Middle frontal gyrus (tissue), 1 donor: ENCODE data around the gene PDE3A.

Experiments used
- DNase-seq: peaks from one replicate; pipeline ENCODE4 v3.0.0-alpha.2; 2015; ENCODE audit warnings: low spot score; ENCODE audit errors: extremely low spot score

PDE3A gene

GRCh38 chr12:20453756-20454310 lies 85.5 kb downstream of the PDE3A start:
- DNase-seq = no peak

- no peak for DNase-seq
Observed at GRCh38 chr12:20455001-20455706, 86.8 kb downstream of the PDE3A start.

GRCh38 chr12:20457582-20457981 lies 89.2 kb downstream of the PDE3A start:
- DNase-seq = no peak

- no peak for DNase-seq
Observed at GRCh38 chr12:20458011-20458410, 89.7 kb downstream of the PDE3A start.

GRCh38 chr12:20459920-20460319 lies 91.6 kb downstream of the PDE3A start:
- DNase-seq = no peak

- no peak for DNase-seq
Observed at GRCh38 chr12:20460956-20461355, 92.6 kb downstream of the PDE3A start.

GRCh38 chr12:20463913-20464524 lies 95.7 kb downstream of the PDE3A start:
- DNase-seq = no peak

- no peak for DNase-seq
Observed at GRCh38 chr12:20469300-20469699, 101.0 kb downstream of the PDE3A start.

- no peak for DNase-seq
Observed at GRCh38 chr12:20469756-20470155, 101.4 kb downstream of the PDE3A start.

- DNase-seq = no peak
Observed at GRCh38 chr12:20472102-20472782, 103.9 kb downstream of the PDE3A start.

GRCh38 chr12:20473133-20473532 lies 104.8 kb downstream of the PDE3A start:
- no peak for DNase-seq

GRCh38 chr12:20474016-20474415 lies 105.7 kb downstream of the PDE3A start:
- no peak for DNase-seq

GRCh38 chr12:20474443-20474842 lies 106.1 kb downstream of the PDE3A start:
- DNase-seq = no peak

GRCh38 chr12:20475542-20475941 lies 107.2 kb downstream of the PDE3A start:
- no peak for DNase-seq

- no peak for DNase-seq
Observed at GRCh38 chr12:20476551-20476950, 108.2 kb downstream of the PDE3A start.

- DNase-seq = no peak
Observed at GRCh38 chr12:20477255-20477654, 108.9 kb downstream of the PDE3A start.

- DNase-seq = no peak
Observed at GRCh38 chr12:20477672-20478071, 109.3 kb downstream of the PDE3A start.

- DNase-seq = no peak
Observed at GRCh38 chr12:20482491-20483054, 114.2 kb downstream of the PDE3A start.

- no peak for DNase-seq
Observed at GRCh38 chr12:20483776-20484175, 115.4 kb downstream of the PDE3A start.

GRCh38 chr12:20486233-20486632 lies 117.9 kb downstream of the PDE3A start:
- no peak for DNase-seq

GRCh38 chr12:20487519-20487918 lies 119.2 kb downstream of the PDE3A start:
- no peak for DNase-seq

- no peak for DNase-seq
Observed at GRCh38 chr12:20489645-20490044, 121.3 kb downstream of the PDE3A start.
